HG03571 (cell line): Measurements from ENCODE around the gene HDAC3.

Source experiments
- ATAC-seq: cut with Tn5 transposase; IDR thresholded peaks from one replicate; pipeline ENCODE4 v1.9.1; 2021; ENCODE audit not compliant: unreplicated experiment

Gene HDAC3

GRCh38 chr5:141605523-141606277 lies 30.9 kb downstream of the HDAC3 start:
- ATAC-seq = peak; percentile 96

DNA sequence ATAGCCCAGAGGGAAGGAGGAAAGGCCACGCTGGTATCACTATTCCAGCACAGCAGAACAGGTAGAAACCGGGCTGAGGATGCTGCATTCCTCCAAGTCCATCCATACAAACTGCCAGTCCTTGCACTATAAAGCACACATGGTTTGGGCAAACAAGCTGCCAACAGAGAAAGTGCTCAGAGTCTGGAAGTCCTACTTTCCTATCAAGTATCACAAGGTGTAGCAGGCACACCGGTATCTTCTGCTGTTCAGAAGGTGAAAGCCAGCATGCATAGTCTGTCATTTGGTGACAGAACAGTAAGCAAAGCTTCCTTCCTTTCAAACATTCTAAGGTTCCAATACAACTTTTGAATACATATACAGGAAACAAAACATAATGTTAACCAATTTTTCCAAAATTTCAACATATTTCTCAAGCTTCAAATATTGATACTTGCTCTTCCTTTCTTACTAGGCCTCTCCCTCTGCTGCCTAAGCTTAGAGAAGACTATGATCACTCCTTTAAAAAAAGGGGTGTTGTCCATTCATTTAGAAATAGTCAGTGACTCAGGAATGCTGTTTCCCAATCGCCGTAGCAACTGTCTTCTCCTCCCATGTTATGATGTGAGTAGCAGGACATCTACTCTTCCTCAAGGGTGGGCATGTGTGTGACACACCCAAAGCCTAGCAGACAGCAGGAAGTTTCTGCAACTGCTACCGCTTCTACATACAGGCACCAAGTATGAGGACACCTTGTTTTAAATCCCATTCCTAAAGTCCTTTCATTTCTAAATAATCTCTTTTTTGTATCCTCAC lies 32.5 kb downstream of the HDAC3 start:
- ATAC-seq = no peak

- ATAC-seq = no peak
Observed at GRCh38 chr5:141602606-141603005, 34.0 kb downstream of the HDAC3 start.

GRCh38 chr5:141598391-141599345 lies 38.0 kb downstream of the HDAC3 start:
- no peak for ATAC-seq

GRCh38 chr5:141597814-141598213 lies 38.8 kb downstream of the HDAC3 start:
- ATAC-seq = no peak

- no peak for ATAC-seq
Observed at GRCh38 chr5:141597394-141597793, 39.3 kb downstream of the HDAC3 start.

- ATAC-seq = no peak
Observed at GRCh38 chr5:141596867-141597266, 39.8 kb downstream of the HDAC3 start.

DNA sequence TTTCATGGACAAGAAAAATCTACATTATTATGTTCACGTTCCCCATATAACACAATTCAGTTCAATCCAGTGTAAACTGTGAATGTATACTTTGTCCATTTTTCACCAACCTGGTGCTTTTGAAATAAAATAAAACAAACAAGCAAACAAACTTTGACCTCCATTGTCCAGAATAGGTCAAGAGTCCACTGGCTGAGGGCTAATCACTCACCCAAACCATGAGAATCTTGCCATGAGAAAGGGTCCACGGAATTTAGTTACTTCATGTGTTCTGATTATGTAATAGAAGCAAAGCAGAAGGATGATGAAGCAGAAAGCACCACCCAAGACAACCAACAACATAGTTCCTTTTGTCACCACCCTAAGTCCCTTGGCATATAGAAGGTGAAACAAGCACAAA lies 46.5 kb downstream of the HDAC3 start:
- ATAC-seq = no peak

DNA sequence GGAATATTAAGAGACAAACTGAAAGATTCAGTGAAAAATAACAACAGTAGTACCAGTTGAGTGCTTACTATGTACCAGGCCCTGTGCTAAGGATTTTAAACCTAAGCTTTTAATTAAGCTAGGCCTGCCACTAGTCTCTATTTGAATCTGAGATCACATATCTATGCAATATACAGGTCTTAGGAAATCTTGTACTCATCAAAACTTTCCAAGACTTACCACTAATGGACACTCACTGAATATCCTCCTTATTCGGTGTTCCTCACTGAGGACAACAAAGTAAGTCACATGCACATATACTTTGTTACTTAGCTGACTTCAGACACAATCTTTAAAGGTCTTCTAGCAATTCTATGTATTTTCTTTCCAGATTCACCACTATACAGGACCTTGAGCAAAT lies 50.4 kb downstream of the HDAC3 start:
- ATAC-seq = no peak

DNA sequence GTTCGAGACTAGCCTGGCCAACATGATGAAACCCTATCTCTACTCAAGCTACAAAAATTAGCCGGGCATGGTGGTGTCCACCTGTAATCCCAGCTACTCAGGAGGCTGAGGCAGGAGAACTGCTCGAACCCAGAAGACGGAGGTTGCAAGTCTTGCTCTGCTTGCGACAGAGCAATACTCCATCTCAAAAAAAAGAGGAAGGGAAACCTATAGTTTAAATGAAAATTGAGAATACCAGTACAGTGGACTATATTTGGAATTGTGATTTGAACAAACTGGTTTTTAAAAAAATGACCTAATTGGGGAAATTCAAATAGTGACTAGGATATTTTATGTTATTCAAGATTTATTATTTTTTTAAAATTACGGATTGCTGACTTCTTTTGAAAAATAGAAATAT lies 51.1 kb downstream of the HDAC3 start:
- ATAC-seq = no peak

- ATAC-seq = no peak
Observed at GRCh38 chr5:141574122-141574510, 62.5 kb downstream of the HDAC3 start.

DNA sequence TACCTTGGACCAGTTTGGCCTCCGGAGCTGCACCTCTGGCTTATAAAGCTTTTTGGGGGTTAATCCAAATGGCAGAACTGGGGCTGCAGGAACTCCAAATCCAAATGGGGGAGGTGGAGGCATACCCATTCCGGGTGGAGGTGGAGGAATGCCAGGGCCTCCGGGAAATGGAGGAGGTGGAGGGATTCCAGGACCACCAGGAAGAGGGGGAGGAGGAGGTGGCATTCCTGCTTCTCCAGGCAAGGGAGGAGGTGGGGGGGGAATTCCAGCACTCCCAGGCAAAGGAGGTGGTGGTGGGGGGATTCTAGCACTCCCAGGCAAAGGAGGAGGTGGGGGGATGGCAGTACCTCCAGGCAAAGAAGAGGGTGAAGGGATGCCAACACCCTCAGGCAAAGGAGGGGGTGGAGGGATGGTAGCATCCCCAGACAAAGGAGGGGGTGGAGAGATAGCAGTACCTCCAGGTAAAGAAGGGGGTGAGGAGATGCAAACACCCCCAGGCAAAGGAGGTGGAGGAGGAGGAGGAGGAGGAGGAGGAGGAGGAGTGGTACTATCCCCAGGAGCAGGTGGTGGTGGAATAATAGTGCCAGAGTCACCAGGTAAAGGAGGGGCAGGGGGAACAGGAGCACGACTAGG lies 63.0 kb downstream of the HDAC3 start:
- no peak for ATAC-seq
